ENCODE data around the gene CMTM8. TPM values are rescaled to one million over a fixed set of nuclear protein-coding genes. Genes with fewer than 3 reads are reported as not detected.

CMTM8 gene
- total RNA-seq, 1 experiment from 2014 or later, result 9.0 TPM

GRCh38 chr3:32310918-32311839, 72.7 kb downstream of the CMTM8 start (continued):
- TF ChIP-seq ELF4 (CRISPR knock-in tag; IDR thresholded peaks at IDR 0.05; ENCODE audit: low read depth) (no peak), STAT6 (CRISPR knock-in tag; conservative IDR thresholded peaks at IDR 0.05; ENCODE audit: low read depth) (no peak), FOXK1 (CRISPR knock-in tag; IDR thresholded peaks at IDR 0.05) (no peak), ZNF671 (CRISPR knock-in tag; IDR thresholded peaks at IDR 0.05) (no peak), FOXP4 (CRISPR knock-in tag; IDR thresholded peaks at IDR 0.05) (no peak), GRHL2 (CRISPR knock-in tag; IDR thresholded peaks at IDR 0.05; ENCODE audit: insufficient replicate concordance, severe bottlenecking) (no peak), ZNF532 (CRISPR knock-in tag; IDR thresholded peaks at IDR 0.05; ENCODE audit: borderline replicate concordance) (no peak), PREB (CRISPR knock-in tag; IDR thresholded peaks at IDR 0.05; ENCODE audit: borderline replicate concordance) (no peak), JAZF1 (CRISPR knock-in tag; IDR thresholded peaks at IDR 0.05) (no peak), SMAD3 (CRISPR knock-in tag; IDR thresholded peaks at IDR 0.05; ENCODE audit: borderline replicate concordance) (no peak), TCF7 (CRISPR knock-in tag; IDR thresholded peaks at IDR 0.05; ENCODE audit: low read depth) (no peak)

- CTCF ChIA-PET, result interaction anchor here (0.9 to 1.3 kb wide), 4 partner anchors 16 to 136 kb away, joined by 3 to 5 read pairs (median 4); no protein-coding TSS in a partner anchor
- POLR2A ChIA-PET, result no interaction called here
- Mint-ChIP-seq H3K27me3 (ENCODE audit: low read depth) (no peaks in the 10 kb centered on the region), H3K9me3 (no peaks in the 10 kb centered on the region), H3K4me3 (no peak overlapping the region), H3K36me3 (no peaks in the 10 kb centered on the region), H3K4me1 (peaks cover 37% of the 10 kb centered on the region), H3K27ac (no peak overlapping the region)
- no peak for DNase-seq (ENCODE audit: low spot score)
- no peak for ATAC-seq
- TF ChIP-seq AFF4 (CRISPR knock-in tag; IDR thresholded peaks at IDR 0.05; ENCODE audit: borderline replicate concordance), result no peak
- no peak for TF ChIP-seq ZNF425 (CRISPR knock-in tag; conservative IDR thresholded peaks at IDR 0.05)
- no peak for TF ChIP-seq ZSCAN18 (CRISPR knock-in tag; IDR thresholded peaks at IDR 0.05)
These were observed 73.8 kb downstream of the CMTM8 start for GRCh38 chr3:32312251-32312650.
